Heart left ventricle (tissue), 16 donors: Measurements from ENCODE around the gene MSI2. TPM values are rescaled to one million over a fixed set of nuclear protein-coding genes. Genes with fewer than 3 reads are reported as not detected.

Experiments
- ATAC-seq, 4 donors: fragments of 200-7000 bp; cut with Tn5 transposase; one replicate each; pipeline ENCODE4 v1.9.1; 2020 to 2022; ENCODE audit warnings: moderate library complexity in 4 of 4, mild to moderate bottlenecking in 3 of 4, moderate number of reproducible peaks in 1 of 4
- DNase-seq, 5 donors: peaks; one replicate each; pipeline ENCODE4 v3.0.0-alpha.2; 2020
- H3K27ac ChIP-seq, 12 donors: fragments of 200-600 bp; sonication (generic) in 4 of 12; one replicate each; pipeline versions ENCODE4 v1.5.0 to v1.8.0; 2016 to 2022; ENCODE audit warnings: mild to moderate bottlenecking in 2 of 12
- H3K27me3 ChIP-seq, 9 donors: fragments of 200-600 bp; sonication (generic) in 2 of 9; one replicate each; pipeline versions ENCODE4 v1.5.1 to v1.8.0; 2016 to 2022; ENCODE audit warnings: mild to moderate bottlenecking in 3 of 9
- H3K36me3 ChIP-seq, 9 donors: fragments of 200-600 bp; sonication (generic) in 2 of 9; one replicate each; pipeline versions ENCODE4 v1.5.0 to v1.8.0; 2018 to 2022; ENCODE audit warnings: mild to moderate bottlenecking in 2 of 9
- H3K4me1 ChIP-seq, 12 donors: fragments of 200-600 bp; sonication (generic) in 4 of 12; one replicate each; pipeline versions ENCODE4 v1.5.0 to v1.8.0; 2016 to 2022; ENCODE audit warnings: mild to moderate bottlenecking in 3 of 12
- H3K4me3 ChIP-seq, 12 donors: fragments of 200-600 bp; sonication (generic) in 4 of 12; one replicate each; pipeline versions ENCODE4 v1.5.0 to v1.8.0; 2017 to 2022; ENCODE audit warnings: mild to moderate bottlenecking in 9 of 12, moderate library complexity in 4 of 12
- H3K9me3 ChIP-seq, 12 donors: fragments of 200-600 bp; sonication (generic) in 4 of 12; one replicate each; pipeline versions ENCODE4 v1.5.0 to v1.8.0; 2016 to 2022; ENCODE audit warnings: mild to moderate bottlenecking in 1 of 12
- POLR2A ChIP-seq, 2 donors: fragments of 450-650 bp; IDR thresholded peaks; one replicate each; pipeline ENCODE4 v1.6.1; 2017; ENCODE audit warnings: antibody characterized with exemption in 2 of 2, mild to moderate bottlenecking in 2 of 2, moderate library complexity in 2 of 2
- WGBS, 4 donors: extraction: QIAGEN DNeasy Blood & Tissue Kit in 2 of 4; methylation state at CpG; one replicate each; pipeline versions ENCODE4 v1.1.5 to v1.1.7; 2013 to 2018; 5-methylcytosine and 5-hydroxymethylcytosine counted together
- intact Hi-C, 10 donors: fragments of 100-400 bp; cut with DNase I; formaldehyde crosslinking; loops; one replicate each; pipeline versions ENCODE4 v1.11.1 to v1.14.2; 2022
- polyA plus RNA-seq, 2 donors: library from polyadenylated mRNA; stranded (reverse); fragments of 200-250 nt; gene quantifications; one replicate each; pipeline ENCODE4 v1.2.3, GENCODE V29; 2013
- total RNA-seq, 9 donors: library from RNA; depleted of rRNA in 2 of 9; stranded (reverse); fragments of >200 nt in 2 of 9; fragmentation: NEBNext Ultra II Directional in 3 of 9; extraction: Animal tissue kit (Norgen Biotek cat#: 25700) in 3 of 9; gene quantifications; one replicate each; pipeline versions ENCODE4 v1.1.0 to v1.2.4, GENCODE V29; 2016 to 2023
- TF ChIP-seq, protein P1 (sequence below), 12 donors: fragments of 200-600 bp; sonication (generic) in 4 of 12; IDR thresholded peaks; one replicate each; pipeline versions ENCODE4 v1.5.0 to v1.8.0; 2018 to 2022; ENCODE audit warnings: antibody characterized with exemption in 12 of 12, mild to moderate bottlenecking in 5 of 12
- donor health status: ischemic (EF 13 %, LVEDD 7.1; RV severe dilation, severe dysfunction).
- donor health status: healthy with polysubstance abuse.
- donor health status: DM: no; HTN: yes; CAD: no.
- donor health status: DM: no; HTN: no; CAD: no.
- donor health status: ischemic (EF 25% LVEDD 6.9; RV normal size, moderate dysfunction).
- donor health status: ischemic (EF 25% LVEDD 5.7; RV mildly dilated, moderate dysfunction).
- donor health status: healthy.
- donor health status: DM: yes; HTN: yes; CAD: no.
- donor health status: ischemic (EF 35%, LVEDD 5.7; RV mildly dilated, moderate dysfunction).
- donor health status: nonischemic (EF 11% LVEDD 7.7; RV severe dilation, severe dysfunction).
- donor health status: DM: yes; HTN: yes; CAD: no.
- donor health status: PGD.
- donor health status: ischemic (EF 29% LVEDD 5.4; RV normal size, mild dysfunction).
- donor health status: nonischemic (EF 23%, LVEDD 6.1; RV moderate dilation, normal function).

MSI2 gene
- total and polyA plus RNA-seq, 11 donors, result 35.9 to 120 (median 104) TPM

- Histone ChIP-seq H3K4me3 (no peak overlapping the region), H3K9me3 (no peaks in the 10 kb centered on the region), H3K36me3 (no peaks in the 10 kb centered on the region), H3K4me1 (peaks cover 0 to 60% (median 27%) of the 10 kb centered on the region in 12 donors), H3K27ac (no peak overlapping the region), H3K27me3 (no peaks in the 10 kb centered on the region)
- DNase-seq, result no peak
- 96 to 99% (median 98%) methylated on average over 7 of the region's 7 CpGs for WGBS, 4 donors
- no peak for ATAC-seq
- TF ChIP-seq, protein P1, sequence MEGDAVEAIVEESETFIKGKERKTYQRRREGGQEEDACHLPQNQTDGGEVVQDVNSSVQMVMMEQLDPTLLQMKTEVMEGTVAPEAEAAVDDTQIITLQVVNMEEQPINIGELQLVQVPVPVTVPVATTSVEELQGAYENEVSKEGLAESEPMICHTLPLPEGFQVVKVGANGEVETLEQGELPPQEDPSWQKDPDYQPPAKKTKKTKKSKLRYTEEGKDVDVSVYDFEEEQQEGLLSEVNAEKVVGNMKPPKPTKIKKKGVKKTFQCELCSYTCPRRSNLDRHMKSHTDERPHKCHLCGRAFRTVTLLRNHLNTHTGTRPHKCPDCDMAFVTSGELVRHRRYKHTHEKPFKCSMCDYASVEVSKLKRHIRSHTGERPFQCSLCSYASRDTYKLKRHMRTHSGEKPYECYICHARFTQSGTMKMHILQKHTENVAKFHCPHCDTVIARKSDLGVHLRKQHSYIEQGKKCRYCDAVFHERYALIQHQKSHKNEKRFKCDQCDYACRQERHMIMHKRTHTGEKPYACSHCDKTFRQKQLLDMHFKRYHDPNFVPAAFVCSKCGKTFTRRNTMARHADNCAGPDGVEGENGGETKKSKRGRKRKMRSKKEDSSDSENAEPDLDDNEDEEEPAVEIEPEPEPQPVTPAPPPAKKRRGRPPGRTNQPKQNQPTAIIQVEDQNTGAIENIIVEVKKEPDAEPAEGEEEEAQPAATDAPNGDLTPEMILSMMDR (IDR thresholded peaks at IDR 0.05), result no peak
- TF ChIP-seq POLR2A (IDR thresholded peaks at IDR 0.05), result no peak
- intact Hi-C loops, result loop anchor here in 1 of 10 donors (5.0 kb wide), 1 partner anchor 387 kb away; no protein-coding TSS in a partner anchor
Measured at GRCh38 chr17:57519800-57520199, 263.5 kb downstream of the MSI2 start.

- DNase-seq (no peak), ATAC-seq (no peak)
- no peak overlapping the region for H3K4me3 ChIP-seq
- H3K27ac ChIP-seq, result peak overlapping the region in 2 of 12 donors; percentile 33 to 37
- intact Hi-C loops, result no loop called here
- no peaks in the 10 kb centered on the region for H3K9me3 ChIP-seq
- no peak for TF ChIP-seq POLR2A (IDR thresholded peaks at IDR 0.05)
- TF ChIP-seq, protein P1 (IDR thresholded peaks at IDR 0.05), result no peak
- H3K27me3 ChIP-seq, result no peaks in the 10 kb centered on the region
- H3K36me3 ChIP-seq, result no peaks in the 10 kb centered on the region
- peaks cover 0 to 67% (median 29%) of the 10 kb centered on the region in 12 donors for H3K4me1 ChIP-seq
- WGBS, 4 donors, result 90 to 95% (median 94%) methylated on average over 7 of the region's 7 CpGs
Measured at GRCh38 chr17:57521606-57522005, 265.3 kb downstream of the MSI2 start.

- Histone ChIP-seq H3K36me3 (no peaks in the 10 kb centered on the region), H3K4me3 (no peak overlapping the region), H3K27ac (peak overlapping the region in 3 of 12 donors; percentile 14 to 37 (median 33)), H3K4me1 (peaks cover 0 to 69% (median 30%) of the 10 kb centered on the region in 12 donors), H3K27me3 (no peaks in the 10 kb centered on the region), H3K9me3 (no peaks in the 10 kb centered on the region)
- TF ChIP-seq, protein P1 (IDR thresholded peaks at IDR 0.05), result no peak
- TF ChIP-seq POLR2A (IDR thresholded peaks at IDR 0.05), result no peak
- ATAC-seq (no peak), DNase-seq (no peak)
- intact Hi-C loops, result no loop called here
- WGBS, 4 donors, result 60 to 68% (median 65%) methylated on average over 10 of the region's 10 CpGs
Measured at GRCh38 chr17:57522042-57523005, 266.0 kb downstream of the MSI2 start.

DNA sequence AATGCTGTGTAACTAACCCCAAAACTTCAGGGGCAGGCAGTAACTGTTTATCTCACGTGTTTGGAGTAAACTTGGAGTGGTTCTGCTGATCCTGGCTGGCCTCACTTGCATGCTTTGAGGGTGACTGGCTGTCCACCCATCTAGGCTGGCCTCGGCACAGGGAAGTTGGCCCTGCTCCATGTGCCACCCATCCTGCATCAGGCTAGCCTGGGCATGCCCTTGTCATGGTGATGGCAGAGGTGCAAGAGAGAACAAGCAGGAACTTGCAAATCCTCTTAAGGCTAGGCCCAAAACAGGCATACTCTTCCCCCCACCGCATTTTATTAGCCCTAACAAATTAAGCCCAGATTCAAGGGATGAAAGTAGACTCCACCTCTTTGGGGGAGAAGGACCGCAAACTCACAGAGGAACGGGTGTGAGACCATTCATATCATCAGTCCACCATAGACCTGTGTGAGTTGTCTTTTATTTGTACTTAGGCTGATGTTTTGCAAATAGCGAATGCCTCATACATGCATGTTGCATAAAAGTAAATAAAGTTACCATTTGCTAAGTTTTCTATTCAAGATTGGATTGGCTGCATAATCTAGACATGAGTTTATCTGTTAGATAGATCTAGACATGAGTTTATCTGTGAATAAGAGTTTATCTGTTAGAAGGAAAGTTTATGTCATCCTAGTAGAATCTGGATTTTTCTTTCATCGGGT, 267.8 kb downstream of the MSI2 start:
- Histone ChIP-seq H3K36me3 (no peaks in the 10 kb centered on the region), H3K27me3 (no peaks in the 10 kb centered on the region), H3K9me3 (no peaks in the 10 kb centered on the region), H3K27ac (peak overlapping the region in 7 of 12 donors; percentile 4 to 37 (median 22)), H3K4me1 (peaks cover 0 to 63% (median 19%) of the 10 kb centered on the region in 12 donors), H3K4me3 (no peak overlapping the region)
- TF ChIP-seq, protein P1 (IDR thresholded peaks at IDR 0.05), result no peak
- TF ChIP-seq POLR2A (IDR thresholded peaks at IDR 0.05), result no peak
- peak; percentile 86 to 94 (median 92) for ATAC-seq
- 73 to 78% (median 77%) methylated on average over 7 of the region's 7 CpGs for WGBS, 4 donors
- intact Hi-C loops, result no loop called here
- DNase-seq, result peak; percentile 77 to 90 (median 79)
